Muscle layer of colon (tissue), 2 donors: ENCODE data around the gene VSTM5.
A peak's percentile ranks its signal among the peaks of the same experiment; 100 is the strongest.
"Not testable (repeated sequence)": the region's sequence is repeated elsewhere in the genome, so short reads cannot be mapped to it uniquely, and the experiment has no call there.

Experiments
- H3K27ac ChIP-seq: one replicate; pipeline ENCODE4 v1.7.0; 2013; ENCODE audit warnings: low read depth, mild to moderate bottlenecking, low read length, moderate library complexity
- H3K27me3 ChIP-seq, 2 donors: one replicate each; pipeline ENCODE4 v1.7.0; 2013; ENCODE audit warnings: low read length in 2 of 2, mild to moderate bottlenecking in 2 of 2; ENCODE audit not compliant: insufficient read depth in 2 of 2, control insufficient read depth in 1 of 2
- H3K36me3 ChIP-seq: one replicate; pipeline ENCODE4 v1.7.0; 2013; ENCODE audit warnings: mild to moderate bottlenecking, low read length; ENCODE audit not compliant: insufficient read depth
- H3K4me1 ChIP-seq: one replicate; pipeline ENCODE4 v1.7.0; 2013; ENCODE audit warnings: mild to moderate bottlenecking, low read length; ENCODE audit not compliant: insufficient read depth
- H3K4me3 ChIP-seq, 2 donors: one replicate each; pipeline ENCODE4 v1.7.0; 2013; ENCODE audit warnings: low read length in 2 of 2, low read depth in 1 of 2, mild to moderate bottlenecking in 1 of 2, moderate library complexity in 1 of 2
- H3K9ac ChIP-seq: one replicate; pipeline ENCODE4 v1.7.0; 2013; ENCODE audit warnings: low read length
- H3K9me3 ChIP-seq: one replicate; pipeline ENCODE4 v1.7.0; 2013; ENCODE audit warnings: mild to moderate bottlenecking, low read length
- donor health status: abdominal sarcoma.
- donor health status: Adenocarcinoma of cecum.

VSTM5 gene

GRCh38 chr11:93784145-93784934, 66.1 kb downstream of the VSTM5 start, which contains the start of gene MED17:
MED17 (plus strand) TSS chr11:93784282; CDS start chr11:93784514, 232 bp downstream.
- H3K4me1 ChIP-seq, result peaks cover 24% of the 10 kb centered on the region
- H3K27me3 ChIP-seq, result no peaks in the 10 kb centered on the region
- H3K9me3 ChIP-seq, result no peaks in the 10 kb centered on the region
- peaks cover 8% of the 10 kb centered on the region for H3K36me3 ChIP-seq
- H3K4me3 ChIP-seq, result peak within 1 kb of the TSS; percentile 59 to 84
- H3K27ac ChIP-seq, result peak within 1 kb of the TSS; percentile 95
- H3K9ac ChIP-seq, result peak within 1 kb of the TSS; percentile 78

GRCh38 chr11:93783765-93784144, 66.7 kb downstream of the VSTM5 start:
- H3K36me3 ChIP-seq, result peaks cover 2% of the 10 kb centered on the region
- H3K4me3 ChIP-seq, result peak overlapping the region; percentile 22 to 84
- H3K9me3 ChIP-seq, result no peaks in the 10 kb centered on the region
- H3K9ac ChIP-seq, result peak overlapping the region; percentile 78
- H3K27ac ChIP-seq, result peak overlapping the region; percentile 95
- H3K4me1 ChIP-seq, result peaks cover 24% of the 10 kb centered on the region
- H3K27me3 ChIP-seq, result no peaks in the 10 kb centered on the region

GRCh38 chr11:93783362-93783761, 67.1 kb downstream of the VSTM5 start:
- no peaks in the 10 kb centered on the region for H3K9me3 ChIP-seq
- peaks cover 24% of the 10 kb centered on the region for H3K4me1 ChIP-seq
- no peak overlapping the region for H3K9ac ChIP-seq
- no peaks in the 10 kb centered on the region for H3K27me3 ChIP-seq
- H3K4me3 ChIP-seq, result peak overlapping the region; percentile 22 to 84
- H3K27ac ChIP-seq, result peak overlapping the region; percentile 95
- no peaks in the 10 kb centered on the region for H3K36me3 ChIP-seq

DNA sequence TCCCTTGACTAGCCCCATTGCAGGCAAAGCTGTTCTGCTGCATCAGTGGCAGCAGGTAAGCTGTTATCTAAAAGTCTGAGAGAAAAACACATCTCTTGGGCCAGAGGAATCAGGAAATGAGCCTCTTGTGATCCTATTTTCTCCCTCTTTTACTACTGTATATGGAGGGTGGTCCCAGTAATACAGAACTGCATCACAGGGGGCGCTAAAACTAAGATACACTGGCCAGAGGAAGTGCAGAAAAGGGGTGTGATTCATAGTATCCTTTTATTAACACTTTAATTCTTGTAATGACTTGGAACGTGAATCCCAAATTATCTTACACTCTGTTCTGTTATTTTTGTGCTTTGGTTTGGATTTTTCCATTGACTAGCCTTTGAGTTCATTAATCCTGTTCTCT, 75.1 kb downstream of the VSTM5 start:
- no peak overlapping the region for H3K27ac ChIP-seq
- H3K4me1 ChIP-seq, result no peaks in the 10 kb centered on the region
- H3K9ac ChIP-seq, result no peak overlapping the region
- H3K27me3 ChIP-seq, result no peaks in the 10 kb centered on the region
- H3K9me3 ChIP-seq, result no peaks in the 10 kb centered on the region
- no peak overlapping the region for H3K4me3 ChIP-seq
- H3K36me3 ChIP-seq, result no peaks in the 10 kb centered on the region

DNA sequence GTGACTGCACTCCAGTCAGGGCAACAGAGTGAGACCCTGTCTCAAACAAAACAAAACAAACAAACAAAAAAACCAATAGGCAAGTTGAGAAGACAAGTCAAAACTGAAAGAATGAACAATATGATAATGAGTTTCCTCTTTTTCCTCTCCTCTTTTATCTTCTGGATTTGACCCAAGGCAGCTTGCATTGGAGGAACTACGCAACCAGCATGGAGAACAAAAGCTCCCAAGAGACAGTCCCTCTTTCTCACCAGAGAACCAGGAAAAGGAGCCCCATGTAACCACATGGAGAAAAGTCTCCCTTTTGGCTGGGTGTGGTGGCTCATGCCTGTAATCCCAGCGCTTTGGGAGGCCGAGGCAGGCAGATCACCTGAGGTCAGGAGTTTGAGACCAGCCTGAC, 75.9 kb downstream of the VSTM5 start:
- not testable (repeated sequence) for H3K27ac ChIP-seq, H3K9ac ChIP-seq, H3K9me3 ChIP-seq, H3K4me3 ChIP-seq, H3K4me1 ChIP-seq, H3K36me3 ChIP-seq, H3K27me3 ChIP-seq

DNA sequence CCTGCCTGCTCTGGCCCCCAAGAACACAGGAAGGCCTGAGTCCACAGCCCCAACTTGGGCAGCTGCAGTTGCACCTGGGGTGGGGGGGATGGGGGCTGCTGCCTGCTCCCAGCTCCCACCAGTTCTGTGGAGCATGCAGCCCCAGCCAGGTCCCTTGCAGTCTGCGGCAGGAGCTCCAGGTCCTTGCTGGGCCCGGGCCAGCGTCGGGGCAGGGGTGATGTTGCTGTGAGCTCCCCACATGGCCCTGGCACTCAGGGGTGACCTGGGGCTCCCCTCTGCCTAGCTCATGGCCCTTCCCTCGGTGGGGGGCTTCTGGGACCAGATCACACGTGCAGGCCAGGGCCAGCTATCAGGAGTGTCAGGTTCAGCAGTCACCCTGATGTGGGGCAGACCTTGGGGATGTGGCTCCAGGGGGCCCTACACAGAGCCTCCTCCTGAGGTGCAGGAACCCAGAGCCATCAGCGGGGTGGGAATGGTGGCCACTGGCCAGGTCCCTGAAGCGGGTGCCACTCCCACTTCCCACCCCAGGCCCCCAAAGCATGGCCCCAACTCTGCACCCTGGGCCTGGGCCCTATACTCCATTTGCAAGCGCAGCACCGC, 76.7 kb downstream of the VSTM5 start:
- H3K27me3 ChIP-seq, result no peaks in the 10 kb centered on the region
- no peak overlapping the region for H3K27ac ChIP-seq
- no peak overlapping the region for H3K4me3 ChIP-seq
- no peaks in the 10 kb centered on the region for H3K4me1 ChIP-seq
- H3K36me3 ChIP-seq, result no peaks in the 10 kb centered on the region
- no peaks in the 10 kb centered on the region for H3K9me3 ChIP-seq
- no peak overlapping the region for H3K9ac ChIP-seq

DNA sequence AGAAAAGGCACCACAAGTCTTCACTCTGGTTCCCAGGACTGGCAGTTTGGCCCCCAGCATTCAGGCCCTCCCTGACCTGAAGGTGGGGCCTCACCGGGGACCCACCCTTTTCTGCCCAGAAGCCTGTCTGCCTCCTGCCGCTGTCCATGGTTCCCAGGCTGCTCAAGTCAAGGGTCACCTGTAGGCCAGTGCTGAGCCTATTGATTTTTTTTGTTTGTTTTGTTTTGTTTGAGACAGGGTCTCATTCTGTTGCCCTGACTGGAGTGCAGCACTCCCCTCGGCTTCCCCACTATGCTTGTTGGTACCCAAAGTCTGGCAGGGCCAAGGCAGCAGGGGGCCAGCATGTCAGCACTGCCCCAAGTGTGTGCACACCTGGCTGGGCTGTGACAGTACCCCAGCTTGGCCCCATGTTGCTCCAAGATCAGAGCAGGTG, 77.4 kb downstream of the VSTM5 start:
- H3K36me3 ChIP-seq, result no peaks in the 10 kb centered on the region
- no peak overlapping the region for H3K4me3 ChIP-seq
- no peak overlapping the region for H3K27ac ChIP-seq
- H3K9me3 ChIP-seq, result no peaks in the 10 kb centered on the region
- no peaks in the 10 kb centered on the region for H3K27me3 ChIP-seq
- H3K9ac ChIP-seq, result no peak overlapping the region
- H3K4me1 ChIP-seq, result no peaks in the 10 kb centered on the region

GRCh38 chr11:93772123-93772522, 78.3 kb downstream of the VSTM5 start:
- Histone ChIP-seq H3K27ac (no peak overlapping the region), H3K27me3 (no peaks in the 10 kb centered on the region), H3K4me3 (no peak overlapping the region)

DNA sequence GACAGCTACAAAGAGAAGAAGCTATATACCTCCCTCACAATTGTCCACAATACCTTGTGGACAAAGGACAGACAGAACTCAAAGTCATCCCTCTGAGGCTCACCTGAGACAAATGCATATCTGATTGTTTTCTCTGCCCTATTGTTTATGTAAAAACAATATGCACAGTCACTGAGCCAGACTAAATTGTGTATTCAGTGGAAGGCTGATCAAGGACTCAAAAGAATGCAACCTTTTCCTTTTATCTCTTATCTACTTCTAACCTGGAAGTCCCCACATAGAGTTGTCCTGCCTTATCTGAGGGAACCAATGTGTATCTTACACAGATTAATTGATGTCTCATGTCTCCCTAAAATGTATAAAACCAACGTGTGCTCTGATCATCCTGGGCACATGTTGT, 80.3 kb downstream of the VSTM5 start:
- Histone ChIP-seq H3K36me3 (no peaks in the 10 kb centered on the region), H3K4me1 (peaks cover 4% of the 10 kb centered on the region), H3K27ac (no peak overlapping the region), H3K27me3 (no peaks in the 10 kb centered on the region), H3K9ac (no peak overlapping the region), H3K9me3 (no peaks in the 10 kb centered on the region), H3K4me3 (no peak overlapping the region)

More at GRCh38 chr11:93772123-93772522, 78.3 kb downstream of the VSTM5 start:
- H3K36me3 ChIP-seq, result no peaks in the 10 kb centered on the region
- no peaks in the 10 kb centered on the region for H3K9me3 ChIP-seq
- H3K4me1 ChIP-seq, result no peaks in the 10 kb centered on the region
- H3K9ac ChIP-seq, result no peak overlapping the region
